ENCODE measurements around the gene NR1D1. TPM values are rescaled to one million over a fixed set of nuclear protein-coding genes. Genes with fewer than 3 reads are reported as not detected.
A peak's percentile ranks its signal among the peaks of the same experiment; 100 is the strongest.

NR1D1 gene
- total and polyA plus RNA-seq, 2 of the 13 experiments (the other 11 are each of a cell fraction or from before 2014, with no cell fraction given), result 2.1 to 2.7 TPM

DNA sequence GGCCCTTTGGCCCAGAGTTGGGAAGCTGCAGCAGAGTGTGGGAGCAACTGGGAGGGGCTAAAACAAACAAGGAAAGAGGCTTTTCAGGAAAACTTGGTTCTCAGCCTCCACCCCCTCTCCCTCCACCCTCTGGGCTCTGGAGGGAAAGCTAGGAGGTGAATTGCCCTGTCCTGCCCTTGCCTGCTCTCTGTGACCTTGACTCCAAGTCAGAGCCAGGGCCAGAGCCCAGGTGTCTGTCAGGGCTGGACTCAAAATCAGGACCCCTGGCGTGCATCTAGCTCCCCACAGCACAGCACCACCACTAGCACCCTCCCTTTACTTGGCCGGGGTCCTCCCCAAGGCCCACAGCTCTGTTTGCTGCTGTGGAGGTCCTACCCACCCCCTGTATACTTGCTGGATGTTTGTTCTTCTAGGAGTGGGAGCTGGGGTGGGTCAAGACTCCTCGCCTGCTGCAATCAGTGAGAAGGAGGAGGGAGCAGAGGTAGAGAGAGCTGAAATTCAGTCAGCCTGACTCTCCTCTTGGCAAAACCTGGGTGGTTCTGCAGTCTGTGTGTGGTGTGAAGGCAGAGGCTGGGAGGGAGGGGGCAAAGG lies 2.8 kb upstream of the NR1D1 start (continued):
- TF ChIP-seq ARID5B (CRISPR knock-in tag; IDR thresholded peaks at IDR 0.05) (peak; percentile 29), SOX5 (CRISPR knock-in tag; IDR thresholded peaks at IDR 0.05; ENCODE audit: borderline replicate concordance) (peak; percentile 8; the same call in 1 of the 2 replicates), MZF1 (CRISPR knock-in tag; IDR thresholded peaks at IDR 0.05; ENCODE audit: borderline replicate concordance) (no peak), PAX8 (CRISPR knock-in tag; IDR thresholded peaks at IDR 0.05; ENCODE audit: borderline replicate concordance) (no peak), UBTF (CRISPR knock-in tag; IDR thresholded peaks at IDR 0.05) (no peak), FOXA1 (IDR thresholded peaks at IDR 0.05) (no peak), FOXA1 (CRISPR knock-in tag; IDR thresholded peaks at IDR 0.05) (peak; percentile 60; the same call in 1 of the 2 replicates), GMEB2 (CRISPR knock-in tag; IDR thresholded peaks at IDR 0.05; ENCODE audit: low read depth) (no peak), TFE3 (CRISPR knock-in tag; IDR thresholded peaks at IDR 0.05) (no peak), BATF2 (CRISPR knock-in tag; IDR thresholded peaks at IDR 0.05) (peak; percentile 29; the same call in 1 of the 2 replicates), TCF7 (IDR thresholded peaks at IDR 0.05; ENCODE audit: low read depth) (no peak), POLR2A (IDR thresholded peaks at IDR 0.05; ENCODE audit: insufficient read depth in 1 of 2, low read depth in 2 of 2, low read length in 2 of 2) (no peak), SRY (CRISPR knock-in tag; IDR thresholded peaks at IDR 0.05) (0 out of 2 replicates have a peak, but pooled peaks have one; percentile 26), SALL1 (CRISPR knock-in tag; IDR thresholded peaks at IDR 0.05) (0 out of 2 replicates have a peak, but pooled peaks have one; percentile 36), RNF219 (CRISPR knock-in tag; IDR thresholded peaks at IDR 0.05) (no peak), TOPORS (CRISPR knock-in tag; IDR thresholded peaks at IDR 0.05) (no peak), ZBTB7A (CRISPR knock-in tag; IDR thresholded peaks at IDR 0.05) (no peak), ZNF207 (IDR thresholded peaks at IDR 0.05; ENCODE audit: borderline replicate concordance) (no peak)
